GM21360 (cell line): ENCODE data around the gene STRIP2.
"Not testable (repeated sequence)": the region's sequence is repeated elsewhere in the genome, so short reads cannot be mapped to it uniquely, and the experiment has no call there.

Source experiments
- ATAC-seq: cut with Tn5 transposase; IDR thresholded peaks from one replicate; pipeline ENCODE4 v1.9.1; 2021; ENCODE audit warnings: mild to moderate bottlenecking, moderate library complexity; ENCODE audit not compliant: unreplicated experiment

STRIP2 gene

DNA sequence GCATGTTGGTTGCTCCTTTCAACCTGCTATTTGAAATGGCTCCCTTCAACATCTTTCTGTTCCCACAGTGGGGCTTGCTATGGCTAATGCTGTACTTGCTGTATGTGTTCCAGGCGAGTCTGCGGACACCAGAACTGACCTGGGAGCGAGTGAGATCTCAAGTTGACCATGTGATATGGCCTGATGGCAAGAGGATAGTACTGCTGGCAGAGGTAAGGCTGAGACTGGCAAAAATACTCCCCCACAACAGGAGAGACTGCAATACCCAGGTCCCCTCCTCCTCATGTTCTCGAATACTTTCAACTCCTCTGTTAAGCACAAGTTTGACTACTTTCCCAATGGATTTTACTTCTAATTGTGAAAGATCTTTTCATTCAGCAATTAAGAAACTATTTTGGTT, 11.5 kb upstream of the STRIP2 start:
- no peak for ATAC-seq

DNA sequence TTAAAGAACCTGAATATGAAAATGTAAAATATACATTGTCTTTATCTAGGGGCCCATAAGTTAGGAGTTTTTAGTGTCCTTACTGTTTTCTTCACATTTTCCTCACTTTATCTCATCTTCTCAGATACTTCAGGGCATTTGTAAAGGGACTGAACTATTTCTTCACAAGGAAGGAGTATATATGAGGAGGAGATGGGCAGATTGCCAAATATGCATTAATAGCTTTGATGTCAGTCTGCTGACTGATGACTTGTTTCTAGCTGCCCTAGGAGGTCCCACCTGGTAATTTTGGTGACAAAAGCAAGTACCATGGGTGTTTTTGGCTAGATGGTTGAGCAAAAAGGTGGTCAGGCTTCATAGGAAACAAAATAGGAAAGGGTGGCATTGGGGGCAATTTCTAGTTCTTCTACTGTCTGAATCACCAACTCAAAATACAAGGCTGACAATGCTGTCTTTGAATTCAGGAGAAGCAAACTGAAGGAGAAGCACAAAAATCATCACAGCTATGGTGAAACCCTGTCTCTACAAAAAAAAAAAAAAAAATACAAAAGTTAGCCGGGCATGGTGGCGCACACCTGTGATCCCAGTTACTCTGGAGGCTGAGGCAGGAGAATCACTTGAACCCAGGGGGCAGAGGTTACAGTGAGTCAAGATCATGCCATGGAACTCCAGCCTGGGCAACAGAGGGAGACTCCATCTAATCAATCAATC, 10.4 kb upstream of the STRIP2 start:
- no peak for ATAC-seq

DNA sequence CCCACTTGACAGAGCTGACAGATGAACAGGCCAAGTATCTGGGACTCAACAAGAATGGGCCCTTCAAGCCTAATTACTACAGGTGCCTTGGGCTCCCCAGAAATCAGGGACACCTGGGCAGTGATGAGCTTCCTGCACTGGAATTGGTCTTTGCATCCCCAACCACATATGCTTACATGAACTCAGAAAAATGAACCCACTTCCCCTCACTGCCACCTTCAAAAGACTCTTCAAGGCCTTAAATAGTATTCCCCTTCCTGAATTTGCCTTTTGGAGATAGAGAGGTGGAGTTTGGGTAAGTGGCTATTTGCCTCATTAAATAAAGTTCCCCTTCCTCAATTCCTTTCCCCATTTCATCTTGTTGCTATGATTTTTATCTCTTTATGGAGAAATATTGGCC, 7.8 kb upstream of the STRIP2 start:
- ATAC-seq, result no peak

DNA sequence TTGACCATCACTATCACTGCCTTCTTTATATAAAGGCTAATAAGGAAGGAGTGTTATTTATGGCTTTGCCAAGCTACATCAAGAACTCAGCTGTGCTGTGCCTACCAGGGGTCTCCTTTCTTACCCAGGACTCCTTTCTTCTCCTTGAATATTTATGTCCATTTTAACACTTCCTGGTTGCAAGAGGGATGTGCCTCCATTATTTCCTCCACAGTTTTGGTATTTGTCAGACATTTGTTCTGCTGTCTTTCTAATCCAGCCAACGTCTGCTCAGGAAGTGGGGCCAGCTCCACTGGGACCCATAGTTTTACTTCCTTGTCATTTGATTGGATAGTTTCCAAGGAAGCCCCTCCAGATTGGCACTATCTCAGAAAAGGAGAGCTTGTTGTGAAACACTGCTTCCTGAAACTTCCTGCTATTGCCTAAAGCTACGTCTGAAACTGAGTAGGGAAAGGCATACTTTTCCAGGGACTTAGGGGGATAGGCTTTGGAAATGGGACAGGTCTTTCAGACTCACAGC, 6.6 kb upstream of the STRIP2 start:
- no peak for ATAC-seq

DNA sequence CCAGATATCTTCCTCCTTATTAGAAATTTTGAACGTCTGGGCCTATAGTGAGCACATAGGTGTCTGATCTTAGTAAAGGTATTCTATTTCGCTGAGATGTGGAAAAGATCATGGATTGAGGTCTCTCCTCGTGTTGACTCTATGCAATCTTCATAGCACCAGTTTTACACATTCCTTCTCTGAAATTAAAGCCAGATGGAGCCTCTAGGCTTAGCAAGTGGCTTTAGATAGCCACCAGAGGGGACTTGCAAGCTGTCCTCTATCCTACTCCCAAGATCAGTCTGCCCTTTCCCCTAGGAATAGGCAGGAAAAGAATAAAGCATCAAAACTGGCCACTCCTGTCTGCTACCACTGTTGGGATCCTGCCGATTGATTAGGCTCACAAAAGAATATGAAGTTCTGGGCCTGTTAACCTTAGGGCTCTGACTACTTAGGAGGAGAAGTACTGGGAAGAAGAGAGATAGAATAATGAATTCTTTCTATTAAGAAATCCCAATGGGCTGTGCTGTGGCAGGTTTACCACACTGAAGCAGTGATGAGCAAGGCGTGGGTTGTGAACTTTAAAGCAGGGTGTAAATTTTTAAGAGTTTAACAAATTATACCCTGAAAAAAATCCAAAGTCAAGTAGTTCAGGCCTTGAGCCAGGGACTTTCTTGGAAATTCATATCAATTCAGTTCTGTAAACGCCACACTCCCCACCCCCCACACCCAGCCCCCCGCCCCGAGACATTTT, 2.2 kb upstream of the STRIP2 start:
- ATAC-seq, result no peak

DNA sequence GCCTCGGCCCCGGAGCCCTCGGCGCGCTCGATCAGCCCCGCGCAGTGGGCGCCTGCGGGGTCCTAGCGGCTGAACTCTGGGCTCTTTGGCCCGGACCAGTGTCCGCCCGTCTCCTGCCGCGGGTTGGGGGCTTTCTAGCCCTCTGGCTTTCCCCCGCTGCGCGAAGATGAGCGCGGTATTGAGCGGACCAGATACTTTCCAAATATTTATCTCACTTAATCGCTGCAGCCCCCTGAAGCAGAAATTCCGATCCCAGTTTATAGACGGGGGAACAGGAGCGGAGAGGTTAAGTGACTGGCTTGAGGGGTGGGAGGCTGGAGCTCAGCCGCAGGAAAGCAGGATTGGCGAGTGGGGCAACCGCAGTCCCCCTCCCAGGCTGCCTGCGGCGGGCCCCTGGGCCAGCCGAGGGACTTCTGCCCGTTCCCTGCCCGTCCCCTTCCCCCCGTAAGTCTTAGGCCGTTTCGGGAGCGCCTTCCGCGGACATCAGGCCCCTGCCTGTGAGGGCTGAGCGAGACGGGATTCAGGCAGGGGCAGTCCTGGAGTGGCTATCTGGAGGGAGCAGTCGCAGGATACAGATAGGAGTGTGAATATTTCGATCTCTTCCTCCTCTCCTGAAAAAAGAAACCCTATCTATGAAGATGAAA, 565 bp downstream of the STRIP2 start:
- ATAC-seq, result no peak

DNA sequence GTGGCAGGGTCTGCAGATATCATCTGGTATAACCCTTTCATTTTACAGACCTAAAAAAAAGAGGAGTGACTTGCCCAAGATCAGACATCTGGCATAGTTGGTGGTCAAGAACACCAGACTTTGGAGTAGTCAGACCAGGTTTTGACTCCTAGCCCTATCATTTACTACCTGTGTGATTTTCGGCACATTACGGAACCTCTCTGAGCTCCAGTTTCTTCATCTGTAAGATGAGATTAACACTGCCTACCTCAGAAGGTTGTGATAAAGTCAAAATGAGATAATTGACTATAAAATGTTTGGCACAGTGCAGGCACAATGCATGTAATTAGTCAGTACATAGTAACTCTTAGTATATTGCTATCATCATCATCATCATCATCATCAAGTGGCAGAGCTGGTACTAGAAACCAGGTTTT, 1.2 kb downstream of the STRIP2 start:
- ATAC-seq, result no peak

DNA sequence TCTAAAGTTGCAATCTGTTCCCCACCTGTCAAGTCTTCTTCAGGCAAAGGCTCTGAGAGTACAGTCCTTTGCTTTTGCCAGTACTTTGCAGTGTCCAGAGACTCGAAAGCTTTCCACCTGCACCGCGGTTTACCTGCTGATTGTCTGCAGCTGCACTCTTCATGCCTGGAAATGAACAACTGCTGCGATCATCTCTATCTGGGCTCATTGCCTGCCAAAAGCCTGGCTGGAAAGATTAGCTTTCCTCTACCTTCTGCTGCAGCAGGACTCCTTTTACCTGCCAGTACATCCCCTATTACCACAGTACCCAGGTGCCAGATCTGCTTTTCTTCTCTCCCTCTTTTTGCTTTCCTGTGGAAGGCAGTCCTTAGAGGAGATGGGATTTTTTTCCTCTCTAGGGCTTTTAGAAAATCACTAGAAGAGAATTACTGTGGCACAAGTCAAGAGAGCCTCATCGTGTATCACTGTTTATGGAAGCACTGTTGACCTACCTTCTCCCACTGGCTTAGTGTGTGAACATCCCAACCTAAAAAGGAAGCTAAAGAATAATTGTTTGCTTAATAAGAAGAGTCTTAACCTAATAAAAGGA, 2.2 kb downstream of the STRIP2 start:
- no peak for ATAC-seq

DNA sequence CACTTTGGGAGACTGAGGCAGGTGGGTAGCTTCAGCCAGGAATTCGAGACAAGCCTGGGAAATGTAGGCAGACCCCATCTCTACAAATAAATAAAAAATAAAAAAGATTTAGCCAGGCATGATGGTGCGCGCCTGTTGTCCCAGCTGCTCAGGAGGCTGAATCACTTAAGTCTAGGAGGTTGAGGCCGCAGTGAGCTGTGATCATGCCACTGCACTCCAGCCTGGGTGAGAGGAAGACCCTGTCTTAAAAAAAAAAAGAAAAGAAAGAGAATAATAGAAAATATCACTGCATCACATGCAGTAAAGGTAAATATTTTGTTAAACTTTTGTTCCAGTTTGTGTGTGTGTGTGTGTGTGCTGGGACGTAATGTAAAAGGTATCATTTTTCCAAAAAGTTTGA, 3.0 kb downstream of the STRIP2 start:
- ATAC-seq, result no peak

DNA sequence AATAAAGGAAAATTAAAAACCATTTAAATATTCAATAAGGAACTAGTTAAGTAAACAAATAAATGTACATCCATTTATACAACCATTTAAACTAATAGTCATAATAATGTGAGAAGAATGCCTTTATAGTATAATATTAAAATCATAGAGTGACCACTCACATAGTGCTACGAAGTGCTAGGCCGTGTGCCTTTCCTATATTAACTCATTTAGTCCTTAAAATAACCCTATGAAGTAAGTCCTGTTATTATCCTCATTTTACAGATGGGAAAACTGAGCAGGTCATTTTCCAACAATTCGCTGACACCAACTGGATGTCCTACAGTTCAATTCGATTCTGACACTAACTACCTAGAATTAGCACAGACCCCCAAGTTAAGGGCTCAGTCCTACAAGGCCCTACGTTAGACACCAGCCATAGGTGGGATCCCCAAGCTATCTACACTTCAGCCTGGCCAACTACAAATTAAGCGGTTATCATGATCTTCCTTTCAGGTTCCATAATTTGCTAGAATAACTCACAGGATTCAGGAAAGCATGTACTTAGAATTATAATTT, 4.1 kb downstream of the STRIP2 start:
- ATAC-seq, result no peak

DNA sequence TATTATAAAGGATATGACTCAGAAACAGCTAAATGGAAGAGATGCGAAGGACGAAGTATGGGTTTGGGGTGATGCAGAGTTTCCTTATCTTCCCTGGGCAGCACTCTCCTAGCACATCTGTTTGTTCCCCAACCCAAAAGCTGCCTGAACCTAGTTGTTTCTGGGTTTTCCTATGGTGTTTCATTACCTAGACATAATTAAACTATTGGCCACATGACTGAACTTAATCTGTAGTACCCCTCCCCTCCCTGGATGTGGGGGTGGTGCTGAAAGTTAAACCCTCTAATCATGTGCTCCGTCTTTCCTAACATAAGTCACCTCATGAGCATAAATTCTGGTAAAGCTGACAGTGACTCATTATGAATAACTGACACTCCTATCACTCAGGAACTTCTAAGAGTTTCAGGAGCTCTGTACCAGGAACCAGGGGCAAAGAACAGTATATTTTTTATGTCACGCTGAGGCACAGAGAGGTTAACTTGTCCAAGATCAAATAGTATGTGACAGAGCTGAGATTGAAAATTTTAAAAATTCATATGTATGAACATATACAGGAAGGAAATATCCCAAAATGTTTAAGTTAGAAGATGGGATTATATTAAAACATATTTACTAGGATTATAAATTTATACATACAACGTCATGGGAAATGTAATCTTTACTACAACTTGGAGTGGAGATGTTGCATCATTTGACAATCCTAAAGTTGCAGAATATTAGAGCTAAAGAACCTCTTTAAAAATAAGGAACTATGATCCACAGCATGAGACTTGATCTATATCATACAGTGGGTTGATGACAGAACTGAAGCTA, 4.8 kb downstream of the STRIP2 start:
- ATAC-seq, result no peak

DNA sequence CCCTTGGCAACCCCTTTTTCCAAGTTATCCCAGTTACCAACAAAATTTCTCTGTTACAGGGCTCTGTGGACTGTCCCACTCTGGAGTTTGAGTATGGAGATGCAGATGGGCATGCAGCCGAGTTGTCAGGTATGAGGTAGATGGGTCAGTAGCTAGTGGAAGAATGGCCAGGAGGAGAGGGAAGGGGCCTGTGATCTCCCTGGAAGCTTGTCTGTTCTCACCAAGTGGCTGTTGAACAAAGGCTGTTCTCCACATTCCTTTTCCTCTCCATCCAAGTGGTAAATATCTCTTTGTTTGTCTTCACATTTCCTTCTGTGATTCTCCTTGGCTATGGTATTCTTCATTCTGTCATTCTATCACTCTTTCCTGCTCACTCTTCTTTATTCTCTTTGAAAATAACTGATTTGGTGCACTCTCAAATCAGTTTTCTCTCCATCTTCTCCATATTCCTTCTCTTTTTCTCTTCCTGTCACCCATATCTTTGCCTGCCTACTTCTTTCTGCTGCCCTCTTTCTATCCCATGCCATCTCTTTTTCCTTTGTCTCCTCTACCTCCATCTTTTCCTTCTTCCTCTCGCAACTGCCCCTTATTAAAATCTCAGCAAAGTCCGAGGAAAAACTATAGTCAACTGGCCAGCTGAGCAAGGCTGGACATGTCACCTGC, 5.9 kb downstream of the STRIP2 start:
- no peak for ATAC-seq

DNA sequence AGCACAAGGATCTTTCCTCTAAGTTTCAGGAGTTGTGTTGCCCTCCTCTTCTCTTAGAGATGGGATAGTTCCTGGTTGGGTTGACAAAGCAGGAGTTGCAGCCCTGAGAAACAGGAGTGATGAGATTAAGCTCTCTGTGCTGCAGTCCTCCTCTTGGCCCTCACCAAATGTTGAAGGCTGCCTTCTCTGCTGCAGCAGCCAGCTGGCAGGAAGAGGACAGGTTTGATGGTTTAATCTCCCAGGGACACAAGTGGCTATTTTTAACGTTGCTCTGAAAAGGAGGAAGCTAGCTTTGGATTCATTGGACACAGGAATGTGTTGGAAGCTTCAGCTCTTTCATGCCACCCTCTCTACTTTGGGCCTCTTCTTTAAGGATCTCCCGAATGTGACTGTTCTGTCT, 9.4 kb downstream of the STRIP2 start:
- ATAC-seq, result no peak

DNA sequence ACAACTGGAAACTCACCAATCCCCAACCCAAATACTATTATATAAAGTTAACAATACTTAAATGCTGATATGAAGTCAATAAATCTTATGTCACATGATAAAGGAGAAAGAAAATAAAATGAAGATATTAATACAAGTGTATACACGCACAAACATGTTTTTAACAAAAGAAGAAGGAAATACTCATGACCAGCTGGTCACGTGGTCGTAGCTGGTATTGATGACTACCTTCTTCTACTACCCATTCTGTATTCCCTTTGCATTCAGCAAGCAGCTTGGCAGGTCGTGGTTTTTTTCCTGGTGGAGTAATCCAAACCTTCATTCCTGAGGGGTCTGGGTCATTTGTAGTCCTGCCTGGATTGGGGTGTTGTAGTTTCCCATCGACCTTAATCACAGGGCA, 10.5 kb downstream of the STRIP2 start:
- ATAC-seq, result not testable (repeated sequence)

DNA sequence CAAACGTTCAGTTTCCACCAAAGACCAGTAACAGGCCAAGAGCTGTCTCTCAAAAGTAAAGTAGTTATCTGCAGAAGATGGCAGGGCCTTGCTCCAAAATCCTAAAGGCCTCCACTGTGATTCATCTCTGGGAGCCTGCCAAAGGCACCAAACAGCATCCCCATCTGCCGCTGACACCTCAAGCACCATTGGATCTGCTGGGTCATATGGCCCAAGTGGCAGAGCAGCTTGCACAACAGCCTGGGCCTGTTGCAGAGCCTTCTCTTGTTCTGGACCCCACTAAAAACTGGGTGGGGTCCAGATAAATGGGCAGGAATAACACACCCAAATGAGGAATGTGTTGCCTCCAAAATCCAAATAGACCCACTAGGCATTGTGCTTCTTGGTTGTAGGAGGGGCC, 12.7 kb downstream of the STRIP2 start:
- not testable (repeated sequence) for ATAC-seq

DNA sequence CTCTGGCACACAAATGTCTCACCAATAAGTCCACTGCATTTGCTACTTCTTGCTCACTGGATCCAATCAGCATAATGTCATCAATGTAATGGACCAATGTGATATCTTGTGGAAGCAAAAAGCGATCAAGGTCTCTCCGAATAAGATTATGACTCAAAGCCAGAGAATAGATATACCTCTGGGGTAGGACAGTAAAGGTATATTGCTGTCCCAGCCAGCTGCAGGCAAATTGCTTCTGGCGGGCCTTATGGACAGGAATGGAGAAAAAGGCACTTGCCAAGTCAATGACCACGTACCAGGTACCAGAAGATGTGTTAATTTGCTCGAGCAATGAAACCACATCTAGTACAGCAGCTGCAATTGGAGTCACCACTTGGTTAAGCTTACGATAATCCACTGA, 13.2 kb downstream of the STRIP2 start:
- not testable (repeated sequence) for ATAC-seq

DNA sequence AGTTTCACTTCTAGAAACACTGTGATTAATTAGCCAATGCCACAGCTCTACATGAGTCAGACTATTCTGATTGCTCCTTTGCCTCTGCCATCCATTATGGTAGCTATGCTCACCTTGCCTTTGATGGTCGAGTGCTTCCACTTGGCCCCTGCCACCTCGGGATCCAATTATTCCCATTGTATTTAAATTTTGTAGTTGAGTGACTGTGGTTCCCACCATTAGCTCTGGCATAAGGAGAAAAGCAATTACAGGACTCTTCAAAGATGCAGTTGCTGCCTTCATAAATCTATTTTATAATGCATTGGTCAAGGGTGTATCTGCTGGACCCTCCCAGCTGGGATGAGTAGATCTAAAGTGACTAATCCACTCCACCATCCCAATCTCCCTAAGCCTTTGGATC, 14.4 kb downstream of the STRIP2 start:
- not testable (repeated sequence) for ATAC-seq

DNA sequence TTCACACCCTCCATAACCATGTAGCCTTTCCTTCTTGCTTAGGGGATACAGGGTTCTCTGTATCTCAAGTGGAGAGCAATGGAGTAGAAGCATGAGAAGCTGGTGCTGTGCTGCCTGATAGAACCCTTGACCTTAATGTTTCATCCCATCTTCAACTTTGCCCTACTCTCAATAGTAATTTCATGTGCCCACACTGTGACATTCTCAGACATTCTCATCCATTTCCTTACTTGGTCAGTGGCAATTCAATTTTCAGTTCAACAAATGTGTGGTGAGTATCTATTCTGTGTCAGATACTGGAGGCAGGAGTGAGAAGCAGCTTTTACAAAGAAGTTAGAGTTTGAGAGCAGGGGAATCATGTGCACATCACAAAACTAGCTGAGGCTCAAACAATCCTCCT, 16.1 kb downstream of the STRIP2 start:
- ATAC-seq, result no peak

DNA sequence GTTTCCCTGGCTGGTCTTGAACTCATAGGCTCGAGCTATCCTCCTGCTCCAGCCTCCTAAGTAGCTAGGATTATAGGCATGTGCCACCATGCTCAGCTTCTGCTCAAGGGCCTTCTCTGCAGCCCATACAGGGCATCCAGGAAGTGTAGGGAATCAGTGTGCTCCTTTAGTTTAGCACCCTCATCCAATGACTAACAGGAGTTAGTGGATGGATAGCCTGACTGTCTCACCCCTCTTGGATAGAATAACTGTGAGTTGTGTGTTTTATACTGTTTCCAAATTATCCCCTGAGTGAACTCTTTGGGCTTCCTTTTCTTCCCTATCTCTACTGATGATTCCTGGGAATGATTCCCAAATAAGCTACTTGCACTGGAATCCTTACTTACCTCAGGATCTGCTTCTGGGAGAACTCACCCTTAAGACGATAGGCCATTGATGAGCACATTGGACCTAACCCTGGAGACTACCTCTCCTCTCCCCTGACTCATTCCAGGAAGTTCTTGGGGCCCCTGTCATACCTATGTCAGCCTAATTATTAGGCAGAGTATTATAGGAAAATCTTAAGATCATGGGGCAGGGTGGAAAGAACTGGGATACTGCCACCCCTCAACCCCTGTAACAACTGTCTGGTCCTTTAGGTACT, 18.5 kb downstream of the STRIP2 start:
- ATAC-seq, result no peak
